ENCODE results near the gene ERICH4.

GRCh38 chr19:41484822-41485221 lies 41.9 kb downstream of the ERICH4 start:
- TF ChIP-seq EP300 (IDR thresholded peaks at IDR 0.05; ENCODE audit: borderline replicate concordance in 1 of 2, low read depth in 1 of 2, low read length in 1 of 2) (no peak), RAD21 (IDR thresholded peaks at IDR 0.05; ENCODE audit: low read length) (no peak), POLR2AphosphoS5 (IDR thresholded peaks at IDR 0.05; ENCODE audit: low read depth, low read length) (no peak), SIN3A (IDR thresholded peaks at IDR 0.05; ENCODE audit: borderline replicate concordance, low read depth, low read length) (no peak)
- TF ChIP-seq, protein P1, sequence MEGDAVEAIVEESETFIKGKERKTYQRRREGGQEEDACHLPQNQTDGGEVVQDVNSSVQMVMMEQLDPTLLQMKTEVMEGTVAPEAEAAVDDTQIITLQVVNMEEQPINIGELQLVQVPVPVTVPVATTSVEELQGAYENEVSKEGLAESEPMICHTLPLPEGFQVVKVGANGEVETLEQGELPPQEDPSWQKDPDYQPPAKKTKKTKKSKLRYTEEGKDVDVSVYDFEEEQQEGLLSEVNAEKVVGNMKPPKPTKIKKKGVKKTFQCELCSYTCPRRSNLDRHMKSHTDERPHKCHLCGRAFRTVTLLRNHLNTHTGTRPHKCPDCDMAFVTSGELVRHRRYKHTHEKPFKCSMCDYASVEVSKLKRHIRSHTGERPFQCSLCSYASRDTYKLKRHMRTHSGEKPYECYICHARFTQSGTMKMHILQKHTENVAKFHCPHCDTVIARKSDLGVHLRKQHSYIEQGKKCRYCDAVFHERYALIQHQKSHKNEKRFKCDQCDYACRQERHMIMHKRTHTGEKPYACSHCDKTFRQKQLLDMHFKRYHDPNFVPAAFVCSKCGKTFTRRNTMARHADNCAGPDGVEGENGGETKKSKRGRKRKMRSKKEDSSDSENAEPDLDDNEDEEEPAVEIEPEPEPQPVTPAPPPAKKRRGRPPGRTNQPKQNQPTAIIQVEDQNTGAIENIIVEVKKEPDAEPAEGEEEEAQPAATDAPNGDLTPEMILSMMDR (IDR thresholded peaks at IDR 0.05), result no peak

All from SK-N-SH (cell line).